Tibial nerve (tissue), 4 donors: ENCODE measurements around the gene LIN7C. TPM values are rescaled to one million over a fixed set of nuclear protein-coding genes. Genes with fewer than 3 reads are reported as not detected.
A peak's percentile ranks its signal among the peaks of the same experiment; 100 is the strongest.

ENCODE experiments used
- DNase-seq, 2 donors: peaks; one replicate each; pipeline ENCODE4 v3.0.0-alpha.2; 2019; ENCODE audit warnings: low spot score in 2 of 2
- H3K27ac ChIP-seq, 4 donors: fragments of 200-600 bp; sonication (generic) in 3 of 4; one replicate each; pipeline ENCODE4 v1.5.1; 2017 to 2019; ENCODE audit warnings: mild to moderate bottlenecking in 1 of 4
- H3K27me3 ChIP-seq, 2 donors: fragments of 200-600 bp; sonication (generic) in 1 of 2; one replicate each; pipeline versions ENCODE4 v1.5.1 to v1.6.0; 2017 to 2019
- H3K36me3 ChIP-seq, 3 donors: fragments of 200-600 bp; sonication (generic); one replicate each; pipeline ENCODE4 v1.5.1; 2018 to 2019
- H3K4me1 ChIP-seq, 4 donors: fragments of 200-600 bp; sonication (generic) in 3 of 4; one replicate each; pipeline ENCODE4 v1.5.1; 2017 to 2019
- H3K4me3 ChIP-seq, 4 donors: fragments of 200-600 bp; sonication (generic) in 3 of 4; one replicate each; pipeline ENCODE4 v1.5.1; 2017 to 2019; ENCODE audit warnings: mild to moderate bottlenecking in 1 of 4, moderate library complexity in 1 of 4
- H3K9me3 ChIP-seq, 4 donors: fragments of 200-600 bp; sonication (generic) in 3 of 4; one replicate each; pipeline ENCODE4 v1.5.1; 2017 to 2019
- EP300 ChIP-seq, 2 donors: sonication (generic); formaldehyde crosslinking; IDR thresholded peaks; one replicate each; pipeline ENCODE4 v1.6.1; 2017; ENCODE audit warnings: antibody characterized with exemption in 2 of 2, mild to moderate bottlenecking in 1 of 2
- POLR2A ChIP-seq, 2 donors: fragments of 450-650 bp; IDR thresholded peaks; one replicate each; pipeline ENCODE4 v1.6.1; 2017; ENCODE audit warnings: antibody characterized with exemption in 2 of 2, mild to moderate bottlenecking in 2 of 2, moderate library complexity in 2 of 2
- WGBS, 2 donors: methylation state at CpG; one replicate each; pipeline ENCODE4 v1.1.5; 2018; 5-methylcytosine and 5-hydroxymethylcytosine counted together
- total RNA-seq, 4 donors: library from RNA; depleted of rRNA; stranded (reverse); fragments of >200 nt; gene quantifications; one replicate each; pipeline ENCODE4 v1.1.0, GENCODE V29; 2016
- TF ChIP-seq, protein P1 (sequence below), 5 experiments: fragments of 200-600 bp in 3 of 5; fragments of 450-650 bp in 2 of 5; sonication (generic) in 3 of 5; IDR thresholded peaks; one replicate each; pipeline ENCODE4 v1.5.1; 2016 to 2019; ENCODE audit warnings: antibody characterized with exemption in 5 of 5, mild to moderate bottlenecking in 3 of 5, moderate library complexity in 2 of 5

The LIN7C gene
- total RNA-seq, 4 donors from 2014 or later, result 25.7 to 41.5 (median 36.2) TPM

- no peak overlapping the region for H3K27ac ChIP-seq
- TF ChIP-seq, protein P1, sequence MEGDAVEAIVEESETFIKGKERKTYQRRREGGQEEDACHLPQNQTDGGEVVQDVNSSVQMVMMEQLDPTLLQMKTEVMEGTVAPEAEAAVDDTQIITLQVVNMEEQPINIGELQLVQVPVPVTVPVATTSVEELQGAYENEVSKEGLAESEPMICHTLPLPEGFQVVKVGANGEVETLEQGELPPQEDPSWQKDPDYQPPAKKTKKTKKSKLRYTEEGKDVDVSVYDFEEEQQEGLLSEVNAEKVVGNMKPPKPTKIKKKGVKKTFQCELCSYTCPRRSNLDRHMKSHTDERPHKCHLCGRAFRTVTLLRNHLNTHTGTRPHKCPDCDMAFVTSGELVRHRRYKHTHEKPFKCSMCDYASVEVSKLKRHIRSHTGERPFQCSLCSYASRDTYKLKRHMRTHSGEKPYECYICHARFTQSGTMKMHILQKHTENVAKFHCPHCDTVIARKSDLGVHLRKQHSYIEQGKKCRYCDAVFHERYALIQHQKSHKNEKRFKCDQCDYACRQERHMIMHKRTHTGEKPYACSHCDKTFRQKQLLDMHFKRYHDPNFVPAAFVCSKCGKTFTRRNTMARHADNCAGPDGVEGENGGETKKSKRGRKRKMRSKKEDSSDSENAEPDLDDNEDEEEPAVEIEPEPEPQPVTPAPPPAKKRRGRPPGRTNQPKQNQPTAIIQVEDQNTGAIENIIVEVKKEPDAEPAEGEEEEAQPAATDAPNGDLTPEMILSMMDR (IDR thresholded peaks at IDR 0.05), result no peak
- TF ChIP-seq POLR2A (IDR thresholded peaks at IDR 0.05), result no peak
- no peak for TF ChIP-seq EP300 (IDR thresholded peaks at IDR 0.05)
- no peaks in the 10 kb centered on the region for H3K27me3 ChIP-seq
- no peaks in the 10 kb centered on the region for H3K4me1 ChIP-seq
- H3K4me3 ChIP-seq, result no peak overlapping the region
- no peak for DNase-seq
- WGBS, 2 donors, result 77 to 88% methylated on average over 4 of the region's 4 CpGs
- H3K36me3 ChIP-seq, result no peaks in the 10 kb centered on the region
- H3K9me3 ChIP-seq, result no peaks in the 10 kb centered on the region
Observed at GRCh38 chr11:27481992-27482391, 24.6 kb downstream of the LIN7C start.

- Histone ChIP-seq H3K4me3 (no peak overlapping the region), H3K4me1 (peaks cover 0 to 5% (median 0%) of the 10 kb centered on the region in 4 donors), H3K27ac (no peak overlapping the region), H3K27me3 (no peaks in the 10 kb centered on the region), H3K9me3 (no peaks in the 10 kb centered on the region), H3K36me3 (no peaks in the 10 kb centered on the region)
- TF ChIP-seq, protein P1 (IDR thresholded peaks at IDR 0.05), result no peak
- TF ChIP-seq EP300 (IDR thresholded peaks at IDR 0.05), result no peak
- TF ChIP-seq POLR2A (IDR thresholded peaks at IDR 0.05), result no peak
- no peak for DNase-seq
- WGBS, 2 donors, result 69 to 78% methylated on average over 2 of the region's 2 CpGs
Observed at GRCh38 chr11:27477831-27478230, 28.7 kb downstream of the LIN7C start.

DNA sequence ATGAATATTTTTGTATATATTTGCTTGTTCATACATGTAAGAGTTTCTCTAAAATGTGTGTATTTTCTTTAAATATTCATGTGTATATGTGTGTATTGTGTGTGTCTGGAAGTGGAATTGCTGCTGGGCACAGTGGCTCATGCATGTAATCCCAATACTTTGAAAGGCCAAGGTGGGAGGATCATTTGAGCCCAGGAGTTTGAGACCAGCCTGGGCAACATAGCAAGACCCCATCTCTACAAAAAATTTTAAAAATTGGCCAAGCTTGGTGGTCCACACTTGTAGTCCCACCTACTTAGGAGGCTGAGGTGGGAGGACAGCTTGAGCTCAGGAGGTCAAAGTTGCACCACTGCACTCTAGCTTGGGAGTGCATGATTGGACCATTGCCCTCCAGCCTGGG is 29.3 kb downstream of the LIN7C start:
- H3K27ac ChIP-seq, result no peak overlapping the region
- H3K27me3 ChIP-seq, result no peaks in the 10 kb centered on the region
- TF ChIP-seq, protein P1 (IDR thresholded peaks at IDR 0.05), result no peak
- TF ChIP-seq EP300 (IDR thresholded peaks at IDR 0.05) (no peak), POLR2A (IDR thresholded peaks at IDR 0.05) (no peak)
- DNase-seq, result no peak
- H3K4me1 ChIP-seq, result peaks cover 0 to 5% (median 0%) of the 10 kb centered on the region in 4 donors
- no peaks in the 10 kb centered on the region for H3K36me3 ChIP-seq
- no peak overlapping the region for H3K4me3 ChIP-seq
- no peaks in the 10 kb centered on the region for H3K9me3 ChIP-seq

DNA sequence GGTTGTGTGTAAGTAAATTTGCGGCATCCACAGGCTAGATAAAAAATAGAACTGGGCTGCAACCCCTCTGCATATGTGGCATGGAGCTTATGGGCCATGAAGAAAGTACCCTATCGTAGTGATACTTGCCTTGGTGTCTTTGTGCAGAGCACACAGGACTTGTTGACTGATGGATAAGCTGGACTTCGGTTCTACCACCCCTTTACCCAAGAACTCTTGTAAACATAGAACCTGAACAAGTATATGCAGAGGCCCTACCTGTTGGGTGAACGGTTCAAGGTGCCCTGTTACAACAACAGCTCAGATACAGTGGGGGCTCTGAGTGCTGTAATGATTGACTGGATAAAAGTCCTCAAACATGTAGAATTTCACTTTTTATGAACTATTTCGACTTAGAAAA is 30.9 kb downstream of the LIN7C start:
- TF ChIP-seq POLR2A (IDR thresholded peaks at IDR 0.05) (no peak), EP300 (IDR thresholded peaks at IDR 0.05) (no peak)
- TF ChIP-seq, protein P1 (IDR thresholded peaks at IDR 0.05), result no peak
- Histone ChIP-seq H3K36me3 (no peaks in the 10 kb centered on the region), H3K9me3 (no peaks in the 10 kb centered on the region), H3K27me3 (no peaks in the 10 kb centered on the region), H3K27ac (no peak overlapping the region), H3K4me1 (peaks cover 0 to 13% (median 1%) of the 10 kb centered on the region in 4 donors), H3K4me3 (no peak overlapping the region)
- no peak for DNase-seq
- WGBS, 2 donors, result 95 to 96% methylated on average over 5 of the region's 5 CpGs

DNA sequence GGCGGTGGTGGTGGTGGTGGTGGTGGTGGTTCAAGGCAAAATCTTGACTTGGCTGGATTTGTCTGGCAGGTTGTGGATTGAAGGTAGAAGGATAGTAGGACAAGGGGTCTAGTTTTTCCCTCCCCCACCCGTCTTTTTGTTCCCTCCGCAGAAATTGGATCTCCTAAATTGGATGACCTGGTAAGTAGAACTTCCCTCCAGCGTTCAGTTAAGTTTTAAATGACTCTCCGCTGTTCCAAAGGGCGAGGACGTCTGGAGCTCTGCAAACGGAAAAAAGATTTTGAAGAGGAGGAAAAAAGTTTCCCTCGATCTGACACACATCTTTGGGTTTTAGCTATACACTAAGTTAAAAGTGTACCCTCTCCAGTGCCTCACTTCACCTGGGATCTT is 33.6 kb downstream of the LIN7C start:
- no peaks in the 10 kb centered on the region for H3K27me3 ChIP-seq
- 14 to 16% methylated on average over 9 of the region's 9 CpGs for WGBS, 2 donors
- no peak for DNase-seq
- peak overlapping the region; percentile 56 to 83 (median 76) for H3K4me3 ChIP-seq
- H3K4me1 ChIP-seq, result peaks cover 0 to 36% (median 7%) of the 10 kb centered on the region in 4 donors
- no peaks in the 10 kb centered on the region for H3K9me3 ChIP-seq
- H3K27ac ChIP-seq, result peak overlapping the region; percentile 41 to 92 (median 75)
- no peaks in the 10 kb centered on the region for H3K36me3 ChIP-seq
- TF ChIP-seq, protein P1 (IDR thresholded peaks at IDR 0.05), result no peak
- TF ChIP-seq POLR2A (IDR thresholded peaks at IDR 0.05), result no peak
- no peak for TF ChIP-seq EP300 (IDR thresholded peaks at IDR 0.05)
